Glomerular visceral epithelial cell (primary cell): ENCODE measurements around the gene ATE1.

Experiments
- DNase-seq: peaks from one replicate; pipeline ENCODE4 v3.0.0-alpha.2; 2016; ENCODE audit errors: extremely low spot score

ATE1 gene

DNA sequence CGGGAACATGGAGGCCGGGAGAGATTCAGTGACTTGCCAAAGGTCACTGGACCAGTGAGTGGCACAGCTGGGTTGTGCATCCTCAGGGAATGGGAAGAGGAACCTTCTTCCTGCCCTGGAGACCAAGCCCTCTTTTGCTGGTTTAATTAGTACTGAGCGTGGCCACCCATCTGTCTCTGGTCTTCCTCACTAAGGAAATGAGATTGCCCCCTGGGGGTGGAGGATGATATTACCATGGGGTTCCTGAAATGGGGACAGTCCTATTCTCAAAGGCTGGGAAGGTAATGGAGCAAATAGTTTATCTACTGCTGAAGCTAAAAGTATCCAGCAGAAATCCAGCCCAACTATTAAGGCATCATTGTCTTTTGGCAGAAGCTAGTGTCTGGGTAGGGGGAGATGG is 231.0 kb downstream of the ATE1 start:
- no peak for DNase-seq

DNA sequence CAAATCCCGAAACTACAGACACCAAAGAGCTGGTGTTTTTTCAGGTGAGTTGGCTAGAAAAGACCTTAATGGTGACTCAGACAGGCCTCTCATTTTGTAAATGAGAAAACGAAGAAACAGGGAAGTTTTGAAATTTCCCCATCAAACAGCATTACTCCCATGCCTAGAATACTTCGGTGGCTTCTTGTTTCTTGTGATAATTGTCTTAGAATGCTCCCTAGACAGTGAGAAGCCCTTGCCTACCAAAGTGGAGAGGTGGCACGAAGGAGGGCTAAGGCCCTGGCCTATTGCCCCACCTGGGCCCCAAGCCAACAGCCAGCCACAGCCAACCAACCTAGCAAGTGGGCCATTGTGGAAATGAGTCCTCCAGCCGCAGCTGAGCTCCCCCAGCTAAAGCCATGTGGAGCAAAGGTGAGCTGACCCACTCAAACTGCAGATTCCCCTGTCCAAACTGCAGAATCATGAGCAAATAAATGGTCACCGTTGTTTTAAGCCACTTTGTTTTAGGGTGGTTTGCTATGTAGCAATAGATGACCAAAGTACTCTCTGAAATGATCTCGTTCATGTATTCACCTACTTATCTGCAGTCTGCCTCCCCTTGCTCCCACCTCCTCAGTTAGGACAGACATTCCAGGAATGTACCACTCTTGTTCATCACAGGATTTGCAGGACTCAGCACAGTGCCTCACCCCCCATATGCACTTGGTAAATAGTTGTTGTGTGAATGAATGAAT is 231.9 kb downstream of the ATE1 start:
- no peak for DNase-seq

DNA sequence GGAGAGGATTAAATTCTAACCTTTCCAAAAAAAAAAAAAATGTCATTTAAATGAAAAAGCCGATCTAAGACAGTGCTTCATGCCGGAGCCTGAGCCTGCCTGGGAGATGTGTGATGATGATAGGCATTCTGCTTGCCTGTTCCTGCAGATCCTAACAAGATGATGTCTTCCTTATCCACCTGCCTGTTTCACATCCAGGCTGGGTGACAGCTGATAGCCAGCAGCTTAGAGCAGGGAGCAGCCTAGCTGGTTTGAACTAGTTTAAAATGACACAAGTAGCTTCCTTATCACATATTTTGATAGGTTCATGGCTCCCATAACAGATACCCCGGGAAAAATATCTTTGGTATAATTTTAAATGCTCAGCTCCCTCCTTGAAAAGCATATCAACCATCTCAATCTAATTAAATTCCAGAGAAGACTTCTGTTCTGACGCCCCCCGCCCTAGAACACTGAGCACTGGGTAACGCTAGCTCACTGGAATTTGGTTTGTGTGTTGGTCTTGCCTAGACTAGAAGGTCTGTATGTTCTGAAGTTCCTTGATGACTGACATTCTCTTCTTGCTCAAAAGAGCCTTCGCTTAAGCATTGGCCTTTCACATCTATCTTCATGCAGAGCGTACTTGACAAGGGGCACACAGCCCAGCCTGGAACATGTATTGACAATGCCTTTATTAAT is 232.7 kb downstream of the ATE1 start:
- DNase-seq, result no peak

DNA sequence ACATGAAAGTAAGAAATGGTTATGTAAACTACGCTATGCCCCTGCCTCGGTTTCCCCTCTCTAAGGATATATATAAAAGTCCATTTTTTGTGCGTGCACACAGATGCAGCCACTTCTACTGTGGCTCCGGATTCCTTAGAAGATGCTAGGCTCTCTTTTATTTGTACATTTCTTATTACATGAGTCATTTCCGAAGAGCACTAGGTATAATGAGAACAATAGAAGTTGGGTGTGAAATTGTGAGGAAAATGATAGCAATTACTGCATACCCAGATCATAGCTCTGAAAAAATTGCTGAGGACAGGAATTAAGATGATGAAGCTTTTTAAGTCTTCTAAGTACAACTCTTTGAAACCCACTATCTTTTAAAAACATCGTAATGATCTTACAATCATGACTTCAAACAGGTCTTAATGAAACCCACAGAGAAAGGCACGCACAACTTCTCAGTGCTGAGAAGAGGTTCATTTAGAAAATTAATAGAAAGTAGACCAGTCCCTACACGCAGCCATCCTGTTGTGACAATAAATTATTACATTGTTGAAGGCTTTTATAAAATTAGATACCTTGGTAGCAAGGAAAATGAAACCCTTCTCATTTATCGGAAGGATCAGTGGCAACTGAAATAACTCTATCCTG is 233.4 kb downstream of the ATE1 start:
- no peak for DNase-seq

DNA sequence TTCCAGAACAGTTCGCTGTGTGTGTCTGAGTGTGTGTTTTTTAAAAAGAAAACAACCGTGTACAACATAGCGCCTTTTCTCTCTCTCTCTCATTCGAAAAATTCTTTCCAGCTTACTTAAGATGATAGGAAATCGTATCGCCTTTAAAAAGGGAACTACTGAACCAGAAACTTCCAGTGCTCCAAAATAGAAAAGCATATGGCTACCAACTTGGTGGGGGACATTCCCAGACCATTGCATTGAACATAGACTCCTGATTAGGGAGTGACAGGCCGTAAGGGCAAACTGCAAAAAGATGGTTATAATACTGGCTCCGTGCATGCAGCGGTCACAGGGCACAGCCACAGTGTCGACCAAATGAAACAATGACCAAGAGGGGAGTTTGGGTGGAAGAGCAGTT is 235.2 kb downstream of the ATE1 start:
- DNase-seq, result no peak

DNA sequence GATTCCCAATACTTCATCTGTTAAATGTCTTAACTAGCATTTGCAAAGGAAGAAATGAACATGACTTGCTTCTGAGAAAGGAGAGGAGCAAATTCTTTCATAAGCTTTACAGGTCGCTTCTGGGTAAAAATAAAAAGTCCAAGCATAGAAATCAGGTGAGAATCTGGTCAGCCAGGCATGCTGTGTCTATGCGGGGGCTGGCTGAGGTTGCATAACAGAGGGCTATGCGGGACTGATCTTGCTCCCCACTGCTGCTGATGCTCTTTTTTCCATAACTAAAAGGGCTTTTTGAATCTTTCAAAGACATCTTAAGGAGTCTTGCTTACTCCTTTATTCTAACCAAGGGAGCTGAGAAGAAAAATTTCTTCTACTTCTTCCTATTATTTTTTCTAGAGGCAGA is 236.9 kb downstream of the ATE1 start:
- no peak for DNase-seq
